GM12878 (cell line): ENCODE measurements around the gene FNDC11. TPM values are rescaled to one million over a fixed set of nuclear protein-coding genes. Genes with fewer than 3 reads are reported as not detected.

ENCODE experiments used
- ATAC-seq: fragments of 200-7000 bp; cut with Tn5 transposase; 3 replicates; pipeline ENCODE4 v1.9.1; 2020; ENCODE audit warnings: mild to moderate bottlenecking, moderate library complexity
- BruUV-seq: library from RNA; stranded (reverse); fragments of 400-500 nt; replicated peaks from 2 replicates; lab custom pipeline; 2021; lab: Mats Ljungman, UMichigan
- CTCF ChIA-PET: fragments of 300-600 bp; sonication (Branson Sonifier 250); formaldehyde crosslinking; extraction: SDS; loops from one replicate; lab custom pipeline; 2021; ENCODE audit warnings: inconsistent platforms; lab: Yijun Ruan, JAX
- POLR2A ChIA-PET: fragments of 350-600 bp; formaldehyde crosslinking; extraction: SDS; loops from one replicate; lab custom pipeline; 2021; ENCODE audit warnings: inconsistent platforms; lab: Charles Lee
- RAD21 ChIA-PET: fragments of 300-600 bp; sonication (Branson Sonifier 250); formaldehyde crosslinking; loops from one replicate; lab custom pipeline; 2023; ENCODE audit warnings: antibody characterized with exemption; ENCODE audit not compliant: unreplicated experiment; lab: Charles Lee
- SMC1A ChIA-PET: fragments of 300-600 bp; sonication (Branson Sonifier 250); formaldehyde crosslinking; loops from one replicate; lab custom pipeline; 2023; ENCODE audit not compliant: unreplicated experiment, uncharacterized antibody; lab: Charles Lee
- DNase-seq: peaks from one replicate; pipeline ENCODE4 v3.0.0-alpha.2; 2011; ENCODE audit warnings: low read depth, low spot score
- FAIRE-seq: peaks from 3 replicates; lab custom pipeline; 2011; peaks lifted over from hg19 to GRCh38; lab: Jason Lieb, UNC
- H2AFZ ChIP-seq: 2 replicates; pipeline ENCODE4 v1.6.0; 2011; ENCODE audit warnings: low read depth, low read length, control low read depth; ENCODE audit not compliant: control insufficient read depth
- H3K27ac ChIP-seq: 2 replicates; pipeline ENCODE4 v1.5.1; 2011; ENCODE audit warnings: control low read depth; ENCODE audit not compliant: control insufficient read depth, insufficient read depth
- H3K27me3 ChIP-seq, 2 experiments: replicated peaks in 1 of 2; 2 replicates each; pipeline versions ENCODE4 v1.6.0 to v1.6.1; 2011; ENCODE audit warnings: low read length in 1 of 2; ENCODE audit not compliant: control insufficient read depth in 2 of 2, insufficient read depth in 2 of 2
- H3K36me3 ChIP-seq, 2 experiments: 2 replicates each; pipeline ENCODE4 v1.5.1; 2011; ENCODE audit warnings: low read length in 1 of 2; ENCODE audit not compliant: control insufficient read depth in 2 of 2, insufficient read depth in 2 of 2
- H3K4me1 ChIP-seq: 2 replicates; pipeline ENCODE4 v1.6.1; 2011; ENCODE audit warnings: mild to moderate bottlenecking, low read length, moderate library complexity, mixed read lengths; ENCODE audit not compliant: control insufficient read depth, insufficient read depth
- H3K4me2 ChIP-seq: 2 replicates; pipeline ENCODE4 v1.6.0; 2011; ENCODE audit warnings: control low read depth; ENCODE audit not compliant: control insufficient read depth, insufficient read depth
- H3K4me3 ChIP-seq: fragments of 200-600 bp; sonication (generic); 2 replicates; pipeline ENCODE4 v1.5.1; 2016
- H3K79me2 ChIP-seq: 2 replicates; pipeline ENCODE4 v1.6.0; 2011; ENCODE audit warnings: low read length; ENCODE audit not compliant: control insufficient read depth, insufficient read depth
- H3K9ac ChIP-seq: 2 replicates; pipeline ENCODE4 v1.8.0; 2011; ENCODE audit warnings: low read length, control low read depth, mixed read lengths; ENCODE audit not compliant: control insufficient read depth, insufficient read depth
- H3K9me3 ChIP-seq: replicated peaks from 3 replicates; pipeline ENCODE4 v1.5.1; 2011; ENCODE audit warnings: mild to moderate bottlenecking, low read length; ENCODE audit not compliant: control insufficient read depth, insufficient read depth
- H4K20me1 ChIP-seq: 2 replicates; pipeline ENCODE4 v1.6.0; 2011; ENCODE audit not compliant: control insufficient read depth, insufficient read depth
- DPF2 ChIP-seq: fragments of 450-650 bp; IDR thresholded peaks from 2 replicates; pipeline ENCODE4 v1.6.1; 2017; ENCODE audit warnings: mild to moderate bottlenecking
- NFXL1 ChIP-seq: fragments of 450-650 bp; IDR thresholded peaks from 2 replicates; pipeline ENCODE4 v1.6.1; 2017; ENCODE audit warnings: antibody characterized with exemption, mild to moderate bottlenecking, borderline replicate concordance
- SMAD5 ChIP-seq: IDR thresholded peaks from 2 replicates; pipeline ENCODE4 v1.6.1; 2016; ENCODE audit warnings: antibody characterized with exemption, low read depth
- SMC3 ChIP-seq: IDR thresholded peaks from 2 replicates; pipeline ENCODE4 v1.6.1; 2011; ENCODE audit warnings: low read length, improper control_type of control experiment, borderline replicate concordance
- STAT1 ChIP-seq: fragments of 450-650 bp; conservative IDR thresholded peaks from 2 replicates; pipeline ENCODE4 v1.6.1; 2014; ENCODE audit warnings: antibody characterized with exemption, mild to moderate bottlenecking
- WGBS: methylation state at CpG from one replicate; pipeline ENCODE4 v1.1.6; 2016; ENCODE audit warnings: low lambda C conversion rate; ENCODE audit not compliant: insufficient replicate concordance, insufficient coverage; ENCODE audit errors: missing lambda C conversion rate; 5-methylcytosine and 5-hydroxymethylcytosine counted together
- in situ Hi-C: fragments of 300-500 bp; cut with MboI; formaldehyde crosslinking; loops from 9 replicates; pipeline ENCODE4 v1.14.3; 2018; ENCODE audit warnings: mixed read lengths
- intact Hi-C: fragments of 100-400 bp; cut with micrococcal nuclease; formaldehyde crosslinking; loops from one replicate; pipeline ENCODE4 v1.14.2; 2022; ENCODE audit not compliant: unreplicated experiment
- polyA plus RNA-seq, 11 experiments: library from polyadenylated mRNA; depleted of rRNA in 4 of 11; unstranded in 6 of 11; stranded (reverse) in 5 of 11; fragments of >200 nt; fragmentation: Nextera tagmentation in 4 of 11; fragmentation: Illumina TruSeq in 1 of 11; extraction: Ambion mirVana in 4 of 11; extraction: Trizol in 1 of 11; gene quantifications; 1 replicate in 1 of 11; 2 replicates in 10 of 11; pipeline versions ENCODE4 v1.2.1 to v1.2.3, GENCODE V29; 2011 to 2016; ENCODE audit warnings: inconsistent platforms in 2 of 11, missing spikeins in 2 of 11, low read depth in 1 of 11
- total RNA-seq, 4 experiments: library from RNA; depleted of rRNA in 3 of 4; stranded (reverse); fragments of >200 nt in 3 of 4; fragmentation: Illumina TruSeq in 1 of 4; extraction: Trizol in 1 of 4; gene quantifications; 2 replicates each; pipeline versions ENCODE4 v1.2.1 to v1.2.3, GENCODE V29; 2013 to 2021
- TF ChIP-seq, protein P1 (sequence below): IDR thresholded peaks from 2 replicates; pipeline ENCODE4 v1.6.1; 2011; ENCODE audit warnings: low read depth, low read length, improper control_type of control experiment, borderline replicate concordance
- TF ChIP-seq, protein P2 (sequence below): fragments of 450-650 bp; IDR thresholded peaks from 2 replicates; pipeline ENCODE4 v1.6.1; 2016; ENCODE audit warnings: mild to moderate bottlenecking
- TF ChIP-seq, protein P3 (sequence below): IDR thresholded peaks from 2 replicates; pipeline ENCODE4 v1.6.1; 2011; ENCODE audit warnings: low read depth, mild to moderate bottlenecking, low read length, moderate library complexity, borderline replicate concordance; ENCODE audit errors: extremely low read depth

FNDC11 gene
- total and polyA plus RNA-seq, 10 of the 15 experiments (the other 5 are each of a cell fraction or from before 2014, with no cell fraction given): 0.09 to 0.72 (median 0.34) TPM; not detected in 2

DNA sequence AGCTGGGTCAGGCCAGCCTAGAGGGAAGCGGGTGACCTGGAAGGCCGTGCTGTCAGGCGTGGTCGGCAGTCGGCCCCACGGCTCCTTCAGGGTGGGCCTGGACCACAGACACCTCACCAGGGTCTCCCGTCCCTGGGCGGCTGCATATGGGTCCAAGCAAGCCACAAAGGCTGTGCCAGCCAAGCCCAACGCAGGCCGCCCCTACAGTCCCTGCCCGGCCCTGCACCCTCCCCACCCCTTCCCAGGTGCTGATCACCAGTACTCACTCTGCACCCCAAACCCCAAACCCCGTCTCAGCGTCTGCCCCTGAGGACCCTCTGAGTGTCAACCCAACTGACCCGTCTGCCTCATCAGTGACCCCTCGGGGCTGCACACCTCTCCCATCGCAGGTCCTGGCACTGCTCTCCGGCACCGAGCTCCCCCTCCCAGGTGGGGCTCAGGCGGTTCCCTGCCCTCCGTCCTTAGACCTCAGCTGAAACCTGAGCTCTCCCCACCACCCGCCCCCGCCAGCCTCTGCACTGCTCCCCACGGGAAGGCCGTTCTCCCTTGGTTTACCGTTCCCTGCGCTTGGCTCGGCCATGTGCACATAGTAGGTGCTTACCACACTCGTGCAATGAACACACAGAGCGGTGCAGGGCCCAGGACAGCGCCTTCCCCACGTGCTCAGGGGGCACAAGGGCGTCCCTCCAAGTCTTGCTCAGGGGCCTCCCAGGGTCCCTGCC is 34.9 kb upstream of the FNDC11 start:
- peaks cover 4% of the 10 kb centered on the region; the same call in 2 of the 3 replicates for H3K9me3 ChIP-seq
- SMC1A ChIA-PET: no interaction called here
- H3K4me3 ChIP-seq: peak overlapping the region; percentile 86; the same call in 1 of the 2 replicates
- ATAC-seq (no peak), FAIRE-seq (no peak), DNase-seq (no peak)
- peaks cover 4% of the 10 kb centered on the region for H3K4me1 ChIP-seq
- H3K27me3 ChIP-seq: no peaks in the 10 kb centered on the region
- RAD21 ChIA-PET: interaction anchor here (1.3 kb wide), 1 partner anchor 18 kb away, joined by 3 read pairs; no protein-coding TSS in a partner anchor
- H3K9ac ChIP-seq: no peak overlapping the region; the same call in 1 of the 2 replicates
- 83% methylated on average over 14 of the region's 32 CpGs for WGBS
- peaks cover 0 to 2% of the 10 kb centered on the region in 2 experiments; a peak in 1 of 4 replicates for H3K36me3 ChIP-seq
- BruUV-seq: no TSS peak
- H3K79me2 ChIP-seq: peaks cover 8% of the 10 kb centered on the region
- H3K4me2 ChIP-seq: peak overlapping the region; percentile 87; the same call in 1 of the 2 replicates
- H3K27ac ChIP-seq: no peak overlapping the region
- peak; percentile 54; the same call in 1 of the 2 replicates for TF ChIP-seq DPF2
- no peak for TF ChIP-seq SMC3
- no peaks in the 10 kb centered on the region for H4K20me1 ChIP-seq
- in situ Hi-C loops: no loop called here
- POLR2A ChIA-PET: no interaction called here
- no peak overlapping the region for H2AFZ ChIP-seq
- CTCF ChIA-PET: interaction anchor here (1.0 to 2.1 kb wide), 2 partner anchors 22 to 77 kb away, joined by 3 to 6 read pairs; no protein-coding TSS in a partner anchor
- intact Hi-C loops: no loop called here

GRCh38 chr20:63519668-63520503 is 34.1 kb upstream of the FNDC11 start:
- Histone ChIP-seq H3K4me3 (peak overlapping the region; percentile 86), H4K20me1 (no peaks in the 10 kb centered on the region), H3K36me3 (peaks cover 0 to 2% of the 10 kb centered on the region in 2 experiments; a peak in 1 of 4 replicates), H3K9me3 (peaks cover 4% of the 10 kb centered on the region; the same call in 2 of the 3 replicates), H3K4me2 (peak overlapping the region; percentile 87), H3K27ac (no peak overlapping the region), H3K4me1 (peaks cover 4% of the 10 kb centered on the region), H3K79me2 (peaks cover 8% of the 10 kb centered on the region), H3K27me3 (no peaks in the 10 kb centered on the region), H2AFZ (peak overlapping the region; percentile 79), H3K9ac (peak overlapping the region; percentile 58)
- FAIRE-seq (no peak), ATAC-seq (peak; percentile 73), DNase-seq (no peak)
- ChIA-PET CTCF (interaction anchor here (1.1 to 2.1 kb wide), 2 partner anchors 18 to 78 kb away, joined by 5 to 6 read pairs; no protein-coding TSS in a partner anchor), RAD21 (interaction anchor here (1.1 to 2.4 kb wide), 2 partner anchors 18 to 122 kb away, joined by 6 to 20 read pairs; partner anchors contain the start of gene PTK6), SMC1A (no interaction called here), POLR2A (interaction anchor here (1.5 to 3.8 kb wide), 4 partner anchors 9 to 121 kb away, joined by 3 to 33 read pairs (median 7); partner anchors contain the start of gene PTK6)
- intact Hi-C loops (no loop called here), in situ Hi-C loops (no loop called here)
- BruUV-seq: no TSS peak
- 5% methylated on average over 67 of the region's 72 CpGs for whole genome bisulfite sequencing
- TF ChIP-seq STAT1: no peak
- TF ChIP-seq NFXL1: peak; percentile 98
- TF ChIP-seq, protein P1, sequence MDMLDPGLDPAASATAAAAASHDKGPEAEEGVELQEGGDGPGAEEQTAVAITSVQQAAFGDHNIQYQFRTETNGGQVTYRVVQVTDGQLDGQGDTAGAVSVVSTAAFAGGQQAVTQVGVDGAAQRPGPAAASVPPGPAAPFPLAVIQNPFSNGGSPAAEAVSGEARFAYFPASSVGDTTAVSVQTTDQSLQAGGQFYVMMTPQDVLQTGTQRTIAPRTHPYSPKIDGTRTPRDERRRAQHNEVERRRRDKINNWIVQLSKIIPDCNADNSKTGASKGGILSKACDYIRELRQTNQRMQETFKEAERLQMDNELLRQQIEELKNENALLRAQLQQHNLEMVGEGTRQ: no peak
- TF ChIP-seq, protein P2, sequence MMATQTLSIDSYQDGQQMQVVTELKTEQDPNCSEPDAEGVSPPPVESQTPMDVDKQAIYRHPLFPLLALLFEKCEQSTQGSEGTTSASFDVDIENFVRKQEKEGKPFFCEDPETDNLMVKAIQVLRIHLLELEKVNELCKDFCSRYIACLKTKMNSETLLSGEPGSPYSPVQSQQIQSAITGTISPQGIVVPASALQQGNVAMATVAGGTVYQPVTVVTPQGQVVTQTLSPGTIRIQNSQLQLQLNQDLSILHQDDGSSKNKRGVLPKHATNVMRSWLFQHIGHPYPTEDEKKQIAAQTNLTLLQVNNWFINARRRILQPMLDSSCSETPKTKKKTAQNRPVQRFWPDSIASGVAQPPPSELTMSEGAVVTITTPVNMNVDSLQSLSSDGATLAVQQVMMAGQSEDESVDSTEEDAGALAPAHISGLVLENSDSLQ: peak; percentile 51; the same call in 1 of the 2 replicates
- TF ChIP-seq, protein P3, sequence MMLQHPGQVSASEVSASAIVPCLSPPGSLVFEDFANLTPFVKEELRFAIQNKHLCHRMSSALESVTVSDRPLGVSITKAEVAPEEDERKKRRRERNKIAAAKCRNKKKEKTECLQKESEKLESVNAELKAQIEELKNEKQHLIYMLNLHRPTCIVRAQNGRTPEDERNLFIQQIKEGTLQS: no peak
- TF ChIP-seq SMAD5: no peak
